Measurements from ENCODE around the gene ZRANB1. TPM values are rescaled to one million over a fixed set of nuclear protein-coding genes. Genes with fewer than 3 reads are reported as not detected.
A peak's percentile ranks its signal among the peaks of the same experiment; 100 is the strongest.

ZRANB1 gene
- total RNA-seq, 1 donor from 2014 or later = 28.9 TPM

DNA sequence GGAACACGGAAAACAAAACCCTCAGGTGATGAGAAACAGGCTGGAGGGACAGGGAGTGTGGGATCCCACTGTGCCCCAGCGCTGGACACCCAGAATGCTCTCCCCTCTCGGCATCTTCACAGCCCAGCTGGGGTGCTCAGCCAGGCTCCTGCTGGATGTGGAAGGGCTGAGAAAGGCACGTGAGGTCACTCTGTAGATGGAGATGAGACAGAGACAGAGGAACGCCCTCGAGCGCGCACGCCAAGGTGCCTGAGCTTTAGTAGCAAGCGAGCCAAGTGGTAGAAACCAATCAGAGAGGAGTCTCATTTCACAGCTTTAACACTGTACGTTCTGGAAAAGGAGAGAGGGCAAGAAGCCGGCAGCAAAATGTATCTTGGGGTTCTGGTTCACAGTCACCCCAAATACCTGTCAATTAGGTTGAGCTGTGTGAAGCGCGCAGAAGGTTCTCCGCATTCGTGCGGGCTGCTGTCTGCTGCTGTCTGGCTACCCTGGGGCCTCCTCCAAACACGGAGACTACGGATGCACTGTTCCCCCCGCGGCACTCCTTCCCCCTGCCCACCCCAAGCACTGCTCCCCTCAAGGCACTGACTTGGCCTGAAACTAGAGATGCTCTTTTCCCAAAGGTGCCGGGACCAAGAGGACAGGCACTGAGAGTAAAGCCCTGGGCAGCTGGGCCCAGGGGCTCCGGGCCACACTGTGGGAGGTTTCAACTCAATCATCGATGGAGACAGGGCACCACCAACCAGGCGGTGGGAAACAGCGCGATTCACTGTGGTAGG lies 91.4 kb downstream of the ZRANB1 start:
- peaks cover 14% of the 10 kb centered on the region for H3K9me3 Mint-ChIP-seq (ENCODE audit: unreplicated experiment)
- peaks cover 6% of the 10 kb centered on the region for H3K27me3 Mint-ChIP-seq (ENCODE audit: unreplicated experiment)
- H3K4me1 Mint-ChIP-seq (ENCODE audit: low read depth, unreplicated experiment) = peaks cover 46% of the 10 kb centered on the region
- H3K4me3 Mint-ChIP-seq (ENCODE audit: unreplicated experiment) = no peak overlapping the region
- no peak overlapping the region for H3K27ac Mint-ChIP-seq (ENCODE audit: unreplicated experiment)
- no peak for DNase-seq
- TF ChIP-seq, protein P1, sequence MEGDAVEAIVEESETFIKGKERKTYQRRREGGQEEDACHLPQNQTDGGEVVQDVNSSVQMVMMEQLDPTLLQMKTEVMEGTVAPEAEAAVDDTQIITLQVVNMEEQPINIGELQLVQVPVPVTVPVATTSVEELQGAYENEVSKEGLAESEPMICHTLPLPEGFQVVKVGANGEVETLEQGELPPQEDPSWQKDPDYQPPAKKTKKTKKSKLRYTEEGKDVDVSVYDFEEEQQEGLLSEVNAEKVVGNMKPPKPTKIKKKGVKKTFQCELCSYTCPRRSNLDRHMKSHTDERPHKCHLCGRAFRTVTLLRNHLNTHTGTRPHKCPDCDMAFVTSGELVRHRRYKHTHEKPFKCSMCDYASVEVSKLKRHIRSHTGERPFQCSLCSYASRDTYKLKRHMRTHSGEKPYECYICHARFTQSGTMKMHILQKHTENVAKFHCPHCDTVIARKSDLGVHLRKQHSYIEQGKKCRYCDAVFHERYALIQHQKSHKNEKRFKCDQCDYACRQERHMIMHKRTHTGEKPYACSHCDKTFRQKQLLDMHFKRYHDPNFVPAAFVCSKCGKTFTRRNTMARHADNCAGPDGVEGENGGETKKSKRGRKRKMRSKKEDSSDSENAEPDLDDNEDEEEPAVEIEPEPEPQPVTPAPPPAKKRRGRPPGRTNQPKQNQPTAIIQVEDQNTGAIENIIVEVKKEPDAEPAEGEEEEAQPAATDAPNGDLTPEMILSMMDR (IDR thresholded peaks at IDR 0.05; ENCODE audit: partially characterized antibody, unreplicated experiment) = no peak
- peaks cover 4% of the 10 kb centered on the region for H3K36me3 Mint-ChIP-seq (ENCODE audit: unreplicated experiment)

DNA sequence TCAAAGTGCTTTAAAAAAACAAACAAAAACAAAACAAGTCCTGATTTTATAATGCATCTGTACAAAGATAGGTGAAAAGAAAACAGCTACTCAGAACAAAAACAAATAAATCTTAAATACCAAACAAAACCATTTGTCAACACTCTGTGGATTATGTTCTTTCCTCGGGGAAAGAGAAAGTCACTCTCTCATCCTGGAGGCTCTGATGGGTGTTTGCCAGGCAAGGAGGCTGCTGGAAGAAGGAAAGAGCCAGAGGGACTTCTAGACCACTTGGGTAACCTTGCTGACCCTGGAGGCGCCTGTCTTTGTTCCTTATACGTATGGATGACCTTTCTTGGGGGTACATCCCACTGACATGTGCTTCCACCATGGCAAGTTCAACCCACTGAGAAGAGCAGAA lies 92.8 kb downstream of the ZRANB1 start:
- Mint-ChIP-seq H3K4me1 (ENCODE audit: low read depth, unreplicated experiment) (peaks cover 42% of the 10 kb centered on the region), H3K27me3 (ENCODE audit: unreplicated experiment) (peaks cover 6% of the 10 kb centered on the region), H3K27ac (ENCODE audit: unreplicated experiment) (no peak overlapping the region), H3K9me3 (ENCODE audit: unreplicated experiment) (peaks cover 15% of the 10 kb centered on the region), H3K4me3 (ENCODE audit: unreplicated experiment) (peak overlapping the region; percentile 25), H3K36me3 (ENCODE audit: unreplicated experiment) (peaks cover 4% of the 10 kb centered on the region)
- DNase-seq = no peak
- TF ChIP-seq, protein P1 (IDR thresholded peaks at IDR 0.05; ENCODE audit: partially characterized antibody, unreplicated experiment) = no peak

- Mint-ChIP-seq H3K36me3 (ENCODE audit: unreplicated experiment) (peaks cover 4% of the 10 kb centered on the region), H3K27me3 (ENCODE audit: unreplicated experiment) (peaks cover 6% of the 10 kb centered on the region), H3K4me1 (ENCODE audit: low read depth, unreplicated experiment) (peaks cover 42% of the 10 kb centered on the region), H3K4me3 (ENCODE audit: unreplicated experiment) (no peak overlapping the region), H3K9me3 (ENCODE audit: unreplicated experiment) (peaks cover 12% of the 10 kb centered on the region), H3K27ac (ENCODE audit: unreplicated experiment) (no peak overlapping the region)
- TF ChIP-seq, protein P1 (IDR thresholded peaks at IDR 0.05; ENCODE audit: partially characterized antibody, unreplicated experiment) = no peak
- DNase-seq = no peak
Observed at GRCh38 chr10:125035136-125035535, 93.2 kb downstream of the ZRANB1 start.

GRCh38 chr10:125035588-125036295 lies 93.8 kb downstream of the ZRANB1 start:
- TF ChIP-seq, protein P1 (IDR thresholded peaks at IDR 0.05; ENCODE audit: partially characterized antibody, unreplicated experiment) = no peak
- Mint-ChIP-seq H3K4me1 (ENCODE audit: low read depth, unreplicated experiment) (peaks cover 45% of the 10 kb centered on the region), H3K9me3 (ENCODE audit: unreplicated experiment) (peaks cover 11% of the 10 kb centered on the region), H3K36me3 (ENCODE audit: unreplicated experiment) (peaks cover 4% of the 10 kb centered on the region), H3K4me3 (ENCODE audit: unreplicated experiment) (no peak overlapping the region), H3K27ac (ENCODE audit: unreplicated experiment) (no peak overlapping the region), H3K27me3 (ENCODE audit: unreplicated experiment) (peaks cover 6% of the 10 kb centered on the region)
- no peak for DNase-seq
